ENCODE data around the gene COL7A1. TPM values are rescaled to one million over a fixed set of nuclear protein-coding genes. Genes with fewer than 3 reads are reported as not detected.
A peak's percentile ranks its signal among the peaks of the same experiment; 100 is the strongest.

COL7A1 gene
- total and polyA plus RNA-seq, 2 of the 13 experiments (the other 11 are each of a cell fraction or from before 2014, with no cell fraction given): 2.7 to 11.7 TPM

GRCh38 chr3:48556796-48557626, 38.1 kb downstream of the COL7A1 start, which contains the start of gene PFKFB4 (continued):
- TF ChIP-seq ZIK1 (CRISPR knock-in tag; IDR thresholded peaks at IDR 0.05; ENCODE audit: borderline replicate concordance, low read depth): 0 out of 2 replicates have a peak, but pooled peaks have one; percentile 56
- peak; percentile 69; the same call in 1 of the 2 replicates for TF ChIP-seq ELF3 (CRISPR knock-in tag; IDR thresholded peaks at IDR 0.05)
- TF ChIP-seq, protein P1, sequence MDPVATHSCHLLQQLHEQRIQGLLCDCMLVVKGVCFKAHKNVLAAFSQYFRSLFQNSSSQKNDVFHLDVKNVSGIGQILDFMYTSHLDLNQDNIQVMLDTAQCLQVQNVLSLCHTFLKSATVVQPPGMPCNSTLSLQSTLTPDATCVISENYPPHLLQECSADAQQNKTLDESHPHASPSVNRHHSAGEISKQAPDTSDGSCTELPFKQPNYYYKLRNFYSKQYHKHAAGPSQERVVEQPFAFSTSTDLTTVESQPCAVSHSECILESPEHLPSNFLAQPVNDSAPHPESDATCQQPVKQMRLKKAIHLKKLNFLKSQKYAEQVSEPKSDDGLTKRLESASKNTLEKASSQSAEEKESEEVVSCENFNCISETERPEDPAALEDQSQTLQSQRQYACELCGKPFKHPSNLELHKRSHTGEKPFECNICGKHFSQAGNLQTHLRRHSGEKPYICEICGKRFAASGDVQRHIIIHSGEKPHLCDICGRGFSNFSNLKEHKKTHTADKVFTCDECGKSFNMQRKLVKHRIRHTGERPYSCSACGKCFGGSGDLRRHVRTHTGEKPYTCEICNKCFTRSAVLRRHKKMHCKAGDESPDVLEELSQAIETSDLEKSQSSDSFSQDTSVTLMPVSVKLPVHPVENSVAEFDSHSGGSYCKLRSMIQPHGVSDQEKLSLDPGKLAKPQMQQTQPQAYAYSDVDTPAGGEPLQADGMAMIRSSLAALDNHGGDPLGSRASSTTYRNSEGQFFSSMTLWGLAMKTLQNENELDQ (CRISPR knock-in tag; IDR thresholded peaks at IDR 0.05; ENCODE audit: borderline replicate concordance): peak; percentile 38; the same call in 1 of the 2 replicates
- TF ChIP-seq ZNF430 (CRISPR knock-in tag; IDR thresholded peaks at IDR 0.05): peak; percentile 61
- TF ChIP-seq, protein P2, sequence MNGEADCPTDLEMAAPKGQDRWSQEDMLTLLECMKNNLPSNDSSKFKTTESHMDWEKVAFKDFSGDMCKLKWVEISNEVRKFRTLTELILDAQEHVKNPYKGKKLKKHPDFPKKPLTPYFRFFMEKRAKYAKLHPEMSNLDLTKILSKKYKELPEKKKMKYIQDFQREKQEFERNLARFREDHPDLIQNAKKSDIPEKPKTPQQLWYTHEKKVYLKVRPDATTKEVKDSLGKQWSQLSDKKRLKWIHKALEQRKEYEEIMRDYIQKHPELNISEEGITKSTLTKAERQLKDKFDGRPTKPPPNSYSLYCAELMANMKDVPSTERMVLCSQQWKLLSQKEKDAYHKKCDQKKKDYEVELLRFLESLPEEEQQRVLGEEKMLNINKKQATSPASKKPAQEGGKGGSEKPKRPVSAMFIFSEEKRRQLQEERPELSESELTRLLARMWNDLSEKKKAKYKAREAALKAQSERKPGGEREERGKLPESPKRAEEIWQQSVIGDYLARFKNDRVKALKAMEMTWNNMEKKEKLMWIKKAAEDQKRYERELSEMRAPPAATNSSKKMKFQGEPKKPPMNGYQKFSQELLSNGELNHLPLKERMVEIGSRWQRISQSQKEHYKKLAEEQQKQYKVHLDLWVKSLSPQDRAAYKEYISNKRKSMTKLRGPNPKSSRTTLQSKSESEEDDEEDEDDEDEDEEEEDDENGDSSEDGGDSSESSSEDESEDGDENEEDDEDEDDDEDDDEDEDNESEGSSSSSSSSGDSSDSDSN (CRISPR knock-in tag; IDR thresholded peaks at IDR 0.05): peak; percentile 69
- TF ChIP-seq, protein P3, sequence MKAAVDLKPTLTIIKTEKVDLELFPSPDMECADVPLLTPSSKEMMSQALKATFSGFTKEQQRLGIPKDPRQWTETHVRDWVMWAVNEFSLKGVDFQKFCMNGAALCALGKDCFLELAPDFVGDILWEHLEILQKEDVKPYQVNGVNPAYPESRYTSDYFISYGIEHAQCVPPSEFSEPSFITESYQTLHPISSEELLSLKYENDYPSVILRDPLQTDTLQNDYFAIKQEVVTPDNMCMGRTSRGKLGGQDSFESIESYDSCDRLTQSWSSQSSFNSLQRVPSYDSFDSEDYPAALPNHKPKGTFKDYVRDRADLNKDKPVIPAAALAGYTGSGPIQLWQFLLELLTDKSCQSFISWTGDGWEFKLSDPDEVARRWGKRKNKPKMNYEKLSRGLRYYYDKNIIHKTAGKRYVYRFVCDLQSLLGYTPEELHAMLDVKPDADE (CRISPR knock-in tag; IDR thresholded peaks at IDR 0.05): no peak
- TF ChIP-seq BRD4 (CRISPR knock-in tag; IDR thresholded peaks at IDR 0.05): no peak; the same call in 1 of the 2 replicates
- 0 out of 2 replicates have a peak, but pooled peaks have one; percentile 21 for TF ChIP-seq ZNF431 (CRISPR knock-in tag; IDR thresholded peaks at IDR 0.05; ENCODE audit: borderline replicate concordance, low read depth)
- TF ChIP-seq, protein P4, sequence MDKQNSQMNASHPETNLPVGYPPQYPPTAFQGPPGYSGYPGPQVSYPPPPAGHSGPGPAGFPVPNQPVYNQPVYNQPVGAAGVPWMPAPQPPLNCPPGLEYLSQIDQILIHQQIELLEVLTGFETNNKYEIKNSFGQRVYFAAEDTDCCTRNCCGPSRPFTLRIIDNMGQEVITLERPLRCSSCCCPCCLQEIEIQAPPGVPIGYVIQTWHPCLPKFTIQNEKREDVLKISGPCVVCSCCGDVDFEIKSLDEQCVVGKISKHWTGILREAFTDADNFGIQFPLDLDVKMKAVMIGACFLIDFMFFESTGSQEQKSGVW (CRISPR knock-in tag; IDR thresholded peaks at IDR 0.05; ENCODE audit: borderline replicate concordance): no peak
- TF ChIP-seq TIGD3 (CRISPR knock-in tag; IDR thresholded peaks at IDR 0.05; ENCODE audit: borderline replicate concordance): no peak
- peak; percentile 88 for TF ChIP-seq TEAD3 (CRISPR knock-in tag; optimal IDR thresholded peaks at IDR 0.05; ENCODE audit: borderline replicate concordance)
- no peak for TF ChIP-seq NFKB2 (CRISPR knock-in tag; IDR thresholded peaks at IDR 0.05; ENCODE audit: borderline replicate concordance)
- TF ChIP-seq SIX1 (CRISPR knock-in tag; IDR thresholded peaks at IDR 0.05; ENCODE audit: borderline replicate concordance): no peak
- TF ChIP-seq SETDB1 (CRISPR knock-in tag; IDR thresholded peaks at IDR 0.05; ENCODE audit: borderline replicate concordance): no peak
- TF ChIP-seq MIER2 (CRISPR knock-in tag; IDR thresholded peaks at IDR 0.05): peak; percentile 65; the same call in 1 of the 2 replicates
- no peak for TF ChIP-seq ZNF263 (CRISPR knock-in tag; IDR thresholded peaks at IDR 0.05)
- TF ChIP-seq CBFB (CRISPR knock-in tag; IDR thresholded peaks at IDR 0.05): no peak
- 0 out of 2 replicates have a peak, but pooled peaks have one; percentile 30 for TF ChIP-seq HNF4A (CRISPR knock-in tag; IDR thresholded peaks at IDR 0.05)

Data from HepG2 (cell line).